Loucy (cell line): ENCODE measurements around the gene RNF215.

Experiments used
- H2AFZ ChIP-seq: fragments of 200-600 bp; sonication (generic); 2 replicates; pipeline ENCODE4 v1.6.0; 2016; ENCODE audit warnings: antibody characterized with exemption, mild to moderate bottlenecking, low read length, moderate library complexity
- H3F3A ChIP-seq: fragments of 200-600 bp; 2 replicates; pipeline ENCODE4 v1.6.0; 2016; ENCODE audit warnings: antibody characterized with exemption, low read depth, mild to moderate bottlenecking
- H3K27me3 ChIP-seq: fragments of 200-600 bp; sonication (generic); 2 replicates; pipeline ENCODE4 v1.6.1; 2014; ENCODE audit warnings: low read length, mild to moderate bottlenecking; ENCODE audit not compliant: insufficient read depth, poor library complexity, severe bottlenecking
- H3K36me3 ChIP-seq: fragments of 200-600 bp; sonication (generic); 2 replicates; pipeline ENCODE4 v1.6.1; 2016; ENCODE audit warnings: low read length; ENCODE audit not compliant: insufficient read depth
- H3K4me1 ChIP-seq: fragments of 200-600 bp; sonication (generic); 2 replicates; pipeline ENCODE4 v1.5.1; 2014; ENCODE audit warnings: low read length, mild to moderate bottlenecking; ENCODE audit not compliant: insufficient read depth, poor library complexity, severe bottlenecking
- H3K4me2 ChIP-seq: fragments of 200-600 bp; sonication (generic); 2 replicates; pipeline ENCODE4 v1.6.0; 2014; ENCODE audit warnings: antibody characterized with exemption, low read length, low read depth, mild to moderate bottlenecking; ENCODE audit not compliant: poor library complexity, severe bottlenecking
- H3K4me3 ChIP-seq: fragments of 200-600 bp; sonication (generic); 2 replicates; pipeline ENCODE4 v1.5.1; 2014; ENCODE audit warnings: low read length, mild to moderate bottlenecking, mixed read lengths; ENCODE audit not compliant: poor library complexity, severe bottlenecking
- H3K79me2 ChIP-seq: fragments of 200-600 bp; sonication (generic); 2 replicates; pipeline ENCODE4 v1.6.1; 2014; ENCODE audit warnings: low read length; ENCODE audit not compliant: insufficient read depth
- H3K9ac ChIP-seq: fragments of 200-600 bp; sonication (generic); 2 replicates; pipeline ENCODE4 v1.6.0; 2014; ENCODE audit warnings: mild to moderate bottlenecking, low read depth, low read length, moderate library complexity; ENCODE audit not compliant: poor library complexity, severe bottlenecking
- H3K9me2 ChIP-seq: fragments of 200-600 bp; sonication (generic); replicated peaks from 2 replicates; pipeline ENCODE4 v1.6.1; 2016; ENCODE audit warnings: low read depth, low read length, mixed read lengths
- H3K9me3 ChIP-seq: fragments of 200-600 bp; sonication (generic); 2 replicates; pipeline ENCODE4 v1.6.1; 2014; ENCODE audit warnings: mild to moderate bottlenecking, antibody characterized with exemption, low read length, low read depth; ENCODE audit not compliant: insufficient read depth
- H4K20me1 ChIP-seq: fragments of 200-600 bp; sonication (generic); 2 replicates; pipeline ENCODE4 v1.6.0; 2014; ENCODE audit warnings: antibody characterized with exemption, low read length, mild to moderate bottlenecking; ENCODE audit not compliant: insufficient read depth, poor library complexity, severe bottlenecking
- CTCF ChIP-seq: fragments of 200-600 bp; sonication (generic); conservative IDR thresholded peaks from 2 replicates; pipeline ENCODE4 v1.5.1; 2014; ENCODE audit warnings: mild to moderate bottlenecking, antibody characterized with exemption, low read length
- EZH2phosphoT487 ChIP-seq: fragments of 200-600 bp; IDR thresholded peaks from 2 replicates; pipeline ENCODE4 v1.6.1; 2018; ENCODE audit warnings: antibody characterized with exemption, mild to moderate bottlenecking, moderate library complexity, borderline replicate concordance

RNF215 gene

DNA sequence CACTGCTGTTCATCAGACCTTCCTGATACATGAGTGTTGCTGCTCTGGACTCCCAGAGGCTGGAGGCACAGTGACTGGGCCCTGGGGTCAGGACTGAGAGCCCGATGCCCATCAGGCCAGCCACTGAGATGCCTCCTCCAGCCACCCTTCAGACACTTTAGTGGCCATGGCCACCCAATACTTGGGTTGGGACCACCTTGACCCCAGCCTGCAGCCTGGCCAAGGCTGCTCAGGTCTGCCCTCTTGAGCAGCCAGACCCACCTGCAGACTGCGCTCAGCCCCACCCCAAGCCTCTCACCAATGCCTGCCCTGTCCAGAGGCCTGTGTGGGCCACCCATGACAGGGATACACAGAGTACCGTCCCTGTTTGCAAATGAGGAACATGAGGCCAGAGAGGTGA lies 4.2 kb downstream of the RNF215 start:
- no peaks in the 10 kb centered on the region for H3F3A ChIP-seq
- TF ChIP-seq EZH2phosphoT487 (no peak), CTCF (no peak; the same call in 1 of the 2 replicates)
- no peak overlapping the region for H2AFZ ChIP-seq
- peaks cover 9% of the 10 kb centered on the region; the same call in 1 of the 2 replicates for H3K79me2 ChIP-seq
- H3K9me3 ChIP-seq, result no peaks in the 10 kb centered on the region
- H3K4me2 ChIP-seq, result no peak overlapping the region
- peaks cover 11% of the 10 kb centered on the region for H3K4me1 ChIP-seq
- no peaks in the 10 kb centered on the region for H3K36me3 ChIP-seq
- no peaks in the 10 kb centered on the region for H4K20me1 ChIP-seq
- H3K4me3 ChIP-seq, result no peak overlapping the region
- H3K9me2 ChIP-seq, result no peaks in the 10 kb centered on the region
- no peak overlapping the region for H3K9ac ChIP-seq
- no peaks in the 10 kb centered on the region for H3K27me3 ChIP-seq

DNA sequence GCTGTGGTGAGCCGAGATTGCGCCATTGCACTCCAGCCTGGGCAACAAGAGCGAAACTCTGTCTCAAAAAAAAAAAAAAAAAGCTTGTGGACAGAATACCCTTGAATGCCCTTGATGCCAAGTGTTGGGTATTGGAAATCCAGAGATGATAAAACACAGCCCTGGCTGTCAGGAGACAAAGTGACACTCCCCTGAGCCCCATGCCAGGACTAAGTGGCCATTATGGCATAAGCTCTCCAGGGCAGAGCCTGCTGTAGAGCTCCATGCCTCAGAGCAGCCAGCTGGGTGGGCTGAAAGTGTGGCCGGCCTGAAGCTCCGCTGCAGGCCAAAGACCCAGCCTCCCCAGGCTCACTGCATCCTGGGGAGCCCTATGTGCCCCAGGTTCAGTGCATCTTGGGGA lies 4.9 kb downstream of the RNF215 start:
- Histone ChIP-seq H3K9ac (no peak overlapping the region), H3K79me2 (peaks cover 9% of the 10 kb centered on the region; the same call in 1 of the 2 replicates), H3F3A (no peaks in the 10 kb centered on the region), H2AFZ (no peak overlapping the region), H4K20me1 (no peaks in the 10 kb centered on the region), H3K36me3 (no peaks in the 10 kb centered on the region), H3K9me3 (no peaks in the 10 kb centered on the region), H3K4me3 (no peak overlapping the region), H3K9me2 (no peaks in the 10 kb centered on the region), H3K4me1 (peaks cover 11% of the 10 kb centered on the region), H3K27me3 (no peaks in the 10 kb centered on the region), H3K4me2 (no peak overlapping the region)
- TF ChIP-seq CTCF (no peak), EZH2phosphoT487 (no peak)

DNA sequence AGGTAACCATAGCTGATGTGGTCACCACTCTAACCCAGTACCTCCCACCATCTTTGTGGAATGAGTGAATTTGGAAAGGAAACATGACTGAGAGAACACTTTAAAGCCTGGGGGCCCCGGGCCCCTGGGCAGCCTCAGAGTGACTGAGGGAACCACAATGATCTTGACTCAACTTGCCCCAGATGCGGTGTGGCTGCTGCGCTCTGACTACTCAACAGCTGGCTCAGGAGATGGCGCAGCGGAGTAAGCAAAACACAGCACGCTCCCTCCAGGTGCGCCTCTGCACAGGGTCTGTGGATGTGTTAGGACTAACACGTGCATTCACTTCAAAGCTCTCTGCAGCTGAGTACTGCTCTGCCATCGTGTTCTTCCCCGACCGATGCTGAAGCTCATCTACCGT lies 5.9 kb downstream of the RNF215 start:
- Histone ChIP-seq H3K4me1 (peaks cover 5% of the 10 kb centered on the region), H3K9me3 (no peaks in the 10 kb centered on the region), H3K4me3 (no peak overlapping the region), H3K4me2 (no peak overlapping the region), H4K20me1 (no peaks in the 10 kb centered on the region), H3F3A (no peaks in the 10 kb centered on the region), H3K36me3 (no peaks in the 10 kb centered on the region), H3K9me2 (no peaks in the 10 kb centered on the region), H3K27me3 (no peaks in the 10 kb centered on the region), H3K9ac (no peak overlapping the region), H3K79me2 (0 out of 2 replicates have a peak, but pooled peaks cover 4% of the 10 kb centered on the region), H2AFZ (no peak overlapping the region)
- TF ChIP-seq CTCF, result no peak
- no peak for TF ChIP-seq EZH2phosphoT487
